Kidney epithelial cell (primary cell): ENCODE results near the gene PTPN14. TPM values are rescaled to one million over a fixed set of nuclear protein-coding genes. Genes with fewer than 3 reads are reported as not detected.
A peak's percentile ranks its signal among the peaks of the same experiment; 100 is the strongest.

Experiments used
- DNase-seq: peaks from one replicate; pipeline ENCODE4 v3.0.0-alpha.2; 2010; ENCODE audit warnings: low read depth
- H3K27me3 ChIP-seq: 2 replicates; pipeline ENCODE4 v1.6.0; 2011; ENCODE audit warnings: low read length; ENCODE audit not compliant: control insufficient read depth, insufficient read depth
- H3K36me3 ChIP-seq: 2 replicates; pipeline ENCODE4 v1.5.1; 2011; ENCODE audit warnings: low read length; ENCODE audit not compliant: control insufficient read depth, insufficient read depth
- H3K4me3 ChIP-seq: 2 replicates; pipeline ENCODE4 v1.5.1; 2011; ENCODE audit warnings: low read depth, mild to moderate bottlenecking, control low read depth, low read length
- total RNA-seq: library from RNA; depleted of rRNA; stranded (reverse); fragments of >200 nt; gene quantifications from 2 replicates; pipeline ENCODE4 v1.2.3, GENCODE V29; 2015
- TF ChIP-seq, protein P1 (sequence below): IDR thresholded peaks from 2 replicates; pipeline ENCODE4 v1.5.1; 2011; ENCODE audit warnings: mild to moderate bottlenecking, moderate library complexity, low read length, control low read depth, inconsistent platforms; ENCODE audit not compliant: insufficient read depth, poor library complexity, severe bottlenecking

The PTPN14 gene
- total RNA-seq, 1 donor from 2014 or later = 30.7 TPM

DNA sequence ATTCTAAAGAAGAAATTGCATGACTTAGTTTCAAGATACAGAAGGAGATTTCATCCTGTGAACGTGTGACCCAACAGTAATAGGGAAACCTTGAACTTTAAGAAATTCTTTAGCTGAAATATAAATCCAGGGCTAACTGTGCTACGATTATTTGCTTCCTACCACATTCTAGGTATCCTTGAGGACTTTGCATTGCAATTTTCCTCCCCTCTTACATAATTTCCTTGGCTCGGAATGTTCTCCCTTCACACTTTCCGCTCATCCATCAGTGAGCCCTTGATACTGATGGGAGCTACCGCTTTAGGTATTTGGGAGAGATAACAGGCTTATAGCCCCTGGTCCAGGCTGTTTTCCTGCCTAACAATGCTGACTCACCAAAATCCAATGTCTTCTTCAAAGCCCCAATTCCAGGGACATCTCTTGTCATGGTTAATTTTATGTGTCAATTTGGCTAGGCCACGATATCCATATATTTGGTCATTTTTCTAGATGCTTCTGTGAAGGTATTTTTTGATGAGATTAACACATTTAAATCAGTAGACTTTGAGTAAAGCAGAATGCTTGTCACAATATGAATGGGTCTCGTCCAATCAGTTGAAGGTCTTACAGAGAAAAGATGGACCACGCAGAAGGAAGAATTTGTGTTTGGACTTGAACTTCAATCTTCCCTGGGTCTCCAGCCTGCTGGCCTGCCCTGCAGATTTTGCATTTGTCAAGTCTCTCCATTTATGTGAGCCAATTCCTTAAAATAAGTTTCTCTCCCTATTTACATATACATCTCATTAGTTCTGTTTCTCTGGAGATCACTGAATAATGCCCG, 121.2 kb downstream of the PTPN14 start:
- no peaks in the 10 kb centered on the region for H3K27me3 ChIP-seq
- DNase-seq = no peak
- TF ChIP-seq, protein P1, sequence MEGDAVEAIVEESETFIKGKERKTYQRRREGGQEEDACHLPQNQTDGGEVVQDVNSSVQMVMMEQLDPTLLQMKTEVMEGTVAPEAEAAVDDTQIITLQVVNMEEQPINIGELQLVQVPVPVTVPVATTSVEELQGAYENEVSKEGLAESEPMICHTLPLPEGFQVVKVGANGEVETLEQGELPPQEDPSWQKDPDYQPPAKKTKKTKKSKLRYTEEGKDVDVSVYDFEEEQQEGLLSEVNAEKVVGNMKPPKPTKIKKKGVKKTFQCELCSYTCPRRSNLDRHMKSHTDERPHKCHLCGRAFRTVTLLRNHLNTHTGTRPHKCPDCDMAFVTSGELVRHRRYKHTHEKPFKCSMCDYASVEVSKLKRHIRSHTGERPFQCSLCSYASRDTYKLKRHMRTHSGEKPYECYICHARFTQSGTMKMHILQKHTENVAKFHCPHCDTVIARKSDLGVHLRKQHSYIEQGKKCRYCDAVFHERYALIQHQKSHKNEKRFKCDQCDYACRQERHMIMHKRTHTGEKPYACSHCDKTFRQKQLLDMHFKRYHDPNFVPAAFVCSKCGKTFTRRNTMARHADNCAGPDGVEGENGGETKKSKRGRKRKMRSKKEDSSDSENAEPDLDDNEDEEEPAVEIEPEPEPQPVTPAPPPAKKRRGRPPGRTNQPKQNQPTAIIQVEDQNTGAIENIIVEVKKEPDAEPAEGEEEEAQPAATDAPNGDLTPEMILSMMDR = no peak
- H3K36me3 ChIP-seq = no peaks in the 10 kb centered on the region
- H3K4me3 ChIP-seq = no peak overlapping the region

DNA sequence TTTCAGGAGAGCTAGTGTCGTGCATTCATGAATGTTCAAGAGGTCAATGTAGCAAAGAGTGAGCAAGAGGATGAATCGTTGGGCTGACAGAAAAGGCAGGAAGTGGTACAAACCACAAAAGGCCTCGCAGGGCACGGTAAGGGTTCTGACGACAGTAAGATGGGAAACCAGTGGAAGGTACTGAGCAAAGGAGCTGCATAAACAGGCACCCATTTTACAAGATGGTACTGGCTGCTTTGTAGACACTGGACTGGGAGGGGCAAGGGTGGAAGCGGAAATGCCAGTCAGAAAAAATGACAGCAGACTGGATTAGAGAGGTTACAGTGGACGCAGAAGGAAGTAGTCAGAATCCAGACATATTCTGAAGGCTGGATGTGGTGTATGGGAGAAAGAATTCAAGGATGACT, 123.5 kb downstream of the PTPN14 start:
- Histone ChIP-seq H3K36me3 (no peaks in the 10 kb centered on the region), H3K4me3 (no peak overlapping the region), H3K27me3 (no peaks in the 10 kb centered on the region)
- DNase-seq = peak; percentile 97
- TF ChIP-seq, protein P1 = no peak

GRCh38 chr1:214426426-214426812, 125.0 kb downstream of the PTPN14 start:
- Histone ChIP-seq H3K27me3 (no peaks in the 10 kb centered on the region), H3K36me3 (no peaks in the 10 kb centered on the region), H3K4me3 (no peak overlapping the region)
- DNase-seq = no peak
- TF ChIP-seq, protein P1 = no peak

DNA sequence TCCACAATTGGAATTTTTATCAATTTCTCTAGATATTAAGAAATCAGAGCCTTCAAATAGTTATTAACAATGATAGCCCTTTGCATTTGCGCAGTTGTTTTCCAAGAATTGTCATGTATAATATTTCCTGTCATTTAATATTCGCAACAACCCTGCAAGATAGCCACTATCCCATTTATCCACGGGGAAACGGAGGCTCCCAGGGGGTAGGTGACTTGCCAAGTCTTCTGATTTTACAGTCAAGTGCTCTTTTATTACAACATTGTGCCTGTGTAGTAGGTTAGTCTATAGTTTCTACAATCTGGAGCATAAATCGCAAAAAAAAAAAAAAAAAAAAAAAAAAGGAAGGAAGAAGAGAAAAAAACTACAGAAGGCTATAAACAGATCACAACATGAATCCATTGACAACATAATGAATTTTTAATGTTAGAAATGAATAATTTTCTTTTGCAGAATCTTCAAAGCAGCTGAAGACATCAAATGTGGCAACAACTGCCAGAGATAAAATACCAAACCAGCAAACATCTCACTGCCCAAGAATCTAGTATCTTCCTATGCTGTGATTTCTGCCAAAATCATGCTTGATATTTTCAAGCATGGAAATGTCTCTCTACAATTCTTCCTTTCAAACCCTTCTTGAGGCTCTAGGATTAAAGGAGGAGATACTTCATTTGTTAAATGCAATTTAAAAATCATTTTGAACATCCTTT, 125.5 kb downstream of the PTPN14 start:
- H3K4me3 ChIP-seq = no peak overlapping the region
- H3K27me3 ChIP-seq = no peaks in the 10 kb centered on the region
- TF ChIP-seq, protein P1 = no peak
- H3K36me3 ChIP-seq = no peaks in the 10 kb centered on the region
- no peak for DNase-seq

DNA sequence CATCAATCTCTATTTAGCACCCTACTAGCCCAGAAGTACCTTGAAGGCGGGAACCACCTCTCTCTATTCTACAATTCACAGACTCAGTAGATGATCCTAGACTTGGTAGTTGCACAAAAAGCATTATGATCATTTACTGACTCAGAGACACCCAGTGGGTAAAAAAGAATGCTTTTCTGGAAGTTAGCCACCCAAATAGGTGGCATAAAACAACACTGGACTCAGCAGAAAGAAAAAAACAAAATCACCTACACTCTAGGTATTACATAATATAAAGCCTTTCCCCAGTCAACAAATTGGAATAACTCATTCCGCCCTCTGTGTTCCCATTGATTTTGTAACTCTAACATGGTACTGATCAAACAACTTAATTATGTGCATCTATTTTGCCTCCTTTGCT, 126.3 kb downstream of the PTPN14 start:
- Histone ChIP-seq H3K36me3 (no peaks in the 10 kb centered on the region), H3K4me3 (no peak overlapping the region), H3K27me3 (no peaks in the 10 kb centered on the region)
- DNase-seq = no peak
- TF ChIP-seq, protein P1 = no peak
